Right hindlimb (tissue), 1 donor: ENCODE results near the gene KIAA2012.
A peak's percentile ranks its signal among the peaks of the same experiment; 100 is the strongest.

Experiments
- DNase-seq: peaks from one replicate; pipeline ENCODE4 v3.0.0-alpha.2; 2018

KIAA2012 gene

GRCh38 chr2:202157211-202157990 is 84.3 kb downstream of the KIAA2012 start:
- DNase-seq: no peak

GRCh38 chr2:202158796-202159195 is 85.7 kb downstream of the KIAA2012 start:
- DNase-seq: no peak

GRCh38 chr2:202161151-202161835 is 88.2 kb downstream of the KIAA2012 start:
- DNase-seq: no peak

GRCh38 chr2:202164411-202164810 is 91.4 kb downstream of the KIAA2012 start:
- DNase-seq: no peak

GRCh38 chr2:202165208-202165607 is 92.2 kb downstream of the KIAA2012 start:
- no peak for DNase-seq

GRCh38 chr2:202165945-202166344 is 92.9 kb downstream of the KIAA2012 start:
- no peak for DNase-seq

GRCh38 chr2:202169131-202169530 is 96.1 kb downstream of the KIAA2012 start:
- no peak for DNase-seq

GRCh38 chr2:202169832-202170424 is 96.9 kb downstream of the KIAA2012 start:
- DNase-seq: no peak

- no peak for DNase-seq
Observed at GRCh38 chr2:202171241-202171825, 98.3 kb downstream of the KIAA2012 start.

- DNase-seq: no peak
Observed at GRCh38 chr2:202172439-202173211, 99.6 kb downstream of the KIAA2012 start.

- DNase-seq: peak; percentile 66
Observed at GRCh38 chr2:202178346-202178958, 105.4 kb downstream of the KIAA2012 start.

- no peak for DNase-seq
Observed at GRCh38 chr2:202184557-202184956, 111.5 kb downstream of the KIAA2012 start.

GRCh38 chr2:202185156-202185555 is 112.1 kb downstream of the KIAA2012 start:
- DNase-seq: no peak

- DNase-seq: no peak
Observed at GRCh38 chr2:202186641-202187202, 113.7 kb downstream of the KIAA2012 start.

GRCh38 chr2:202187570-202187969 is 114.5 kb downstream of the KIAA2012 start:
- no peak for DNase-seq

GRCh38 chr2:202193305-202193704 is 120.2 kb downstream of the KIAA2012 start:
- no peak for DNase-seq

GRCh38 chr2:202193881-202194353 is 120.9 kb downstream of the KIAA2012 start:
- DNase-seq: no peak

GRCh38 chr2:202194418-202194817 is 121.4 kb downstream of the KIAA2012 start:
- DNase-seq: no peak

- DNase-seq: no peak
Observed at GRCh38 chr2:202196727-202197126, 123.7 kb downstream of the KIAA2012 start.

GRCh38 chr2:202201220-202202160 is 128.4 kb downstream of the KIAA2012 start:
- DNase-seq: no peak

- no peak for DNase-seq
Observed at GRCh38 chr2:202203348-202203747, 130.3 kb downstream of the KIAA2012 start.
